Vagina (tissue), 2 donors: ENCODE results near the gene GRIK5. TPM values are rescaled to one million over a fixed set of nuclear protein-coding genes. Genes with fewer than 3 reads are reported as not detected.

ENCODE experiments used
- DNase-seq, 2 donors: peaks; one replicate each; pipeline ENCODE4 v3.0.0-alpha.2; 2017; ENCODE audit errors: extremely low spot score in 2 of 2
- H3K27ac ChIP-seq: fragments of 200-600 bp; sonication (generic); one replicate; pipeline ENCODE4 v1.5.1; 2019
- H3K27me3 ChIP-seq: fragments of 200-600 bp; sonication (generic); one replicate; pipeline ENCODE4 v1.5.1; 2019
- H3K36me3 ChIP-seq, 2 donors: fragments of 200-600 bp; sonication (generic); one replicate each; pipeline ENCODE4 v1.5.1; 2017 to 2019
- H3K4me1 ChIP-seq: fragments of 200-600 bp; sonication (generic); one replicate; pipeline ENCODE4 v1.5.1; 2019
- H3K4me3 ChIP-seq, 2 donors: fragments of 200-600 bp; sonication (generic); 1 replicate in 1 of 2; 2 replicates in 1 of 2; pipeline ENCODE4 v1.5.1; 2016 to 2019
- H3K9me3 ChIP-seq: fragments of 200-600 bp; sonication (generic); one replicate; pipeline ENCODE4 v1.5.1; 2019
- POLR2A ChIP-seq, 2 donors: fragments of 450-650 bp; IDR thresholded peaks; one replicate each; pipeline ENCODE4 v1.6.1; 2017; ENCODE audit warnings: antibody characterized with exemption in 2 of 2, mild to moderate bottlenecking in 2 of 2, moderate library complexity in 2 of 2
- POLR2AphosphoS5 ChIP-seq, 2 donors: sonication (generic); formaldehyde crosslinking; IDR thresholded peaks; one replicate each; pipeline ENCODE4 v1.9.0; 2017; ENCODE audit warnings: antibody characterized with exemption in 2 of 2, mild to moderate bottlenecking in 2 of 2, low read depth in 1 of 2; ENCODE audit not compliant: insufficient read depth in 1 of 2
- intact Hi-C: fragments of 100-400 bp; cut with DNase I; formaldehyde crosslinking; loops from one replicate; pipeline ENCODE4 v1.15.1; 2023
- total RNA-seq: library from RNA; depleted of rRNA; stranded (reverse); fragments of >200 nt; gene quantifications from one replicate; pipeline ENCODE4 v1.2.3, GENCODE V29; 2016
- TF ChIP-seq, protein P1 (sequence below), 3 experiments: fragments of 450-650 bp in 2 of 3; fragments of 200-600 bp in 1 of 3; sonication (generic) in 1 of 3; IDR thresholded peaks; one replicate each; pipeline ENCODE4 v1.5.1; 2017 to 2019; ENCODE audit warnings: antibody characterized with exemption in 3 of 3, mild to moderate bottlenecking in 2 of 3, moderate library complexity in 2 of 3

Gene GRIK5
- total RNA-seq, 1 donor from 2014 or later: 2.5 TPM

- no peaks in the 10 kb centered on the region for H3K9me3 ChIP-seq
- no peak overlapping the region for H3K4me3 ChIP-seq
- TF ChIP-seq POLR2AphosphoS5 (IDR thresholded peaks at IDR 0.05; ENCODE audit: insufficient read depth in 1 of 2, low read depth in 1 of 2): no peak
- TF ChIP-seq, protein P1, sequence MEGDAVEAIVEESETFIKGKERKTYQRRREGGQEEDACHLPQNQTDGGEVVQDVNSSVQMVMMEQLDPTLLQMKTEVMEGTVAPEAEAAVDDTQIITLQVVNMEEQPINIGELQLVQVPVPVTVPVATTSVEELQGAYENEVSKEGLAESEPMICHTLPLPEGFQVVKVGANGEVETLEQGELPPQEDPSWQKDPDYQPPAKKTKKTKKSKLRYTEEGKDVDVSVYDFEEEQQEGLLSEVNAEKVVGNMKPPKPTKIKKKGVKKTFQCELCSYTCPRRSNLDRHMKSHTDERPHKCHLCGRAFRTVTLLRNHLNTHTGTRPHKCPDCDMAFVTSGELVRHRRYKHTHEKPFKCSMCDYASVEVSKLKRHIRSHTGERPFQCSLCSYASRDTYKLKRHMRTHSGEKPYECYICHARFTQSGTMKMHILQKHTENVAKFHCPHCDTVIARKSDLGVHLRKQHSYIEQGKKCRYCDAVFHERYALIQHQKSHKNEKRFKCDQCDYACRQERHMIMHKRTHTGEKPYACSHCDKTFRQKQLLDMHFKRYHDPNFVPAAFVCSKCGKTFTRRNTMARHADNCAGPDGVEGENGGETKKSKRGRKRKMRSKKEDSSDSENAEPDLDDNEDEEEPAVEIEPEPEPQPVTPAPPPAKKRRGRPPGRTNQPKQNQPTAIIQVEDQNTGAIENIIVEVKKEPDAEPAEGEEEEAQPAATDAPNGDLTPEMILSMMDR (IDR thresholded peaks at IDR 0.05): no peak
- no peak for DNase-seq
- no peaks in the 10 kb centered on the region for H3K27me3 ChIP-seq
- H3K36me3 ChIP-seq: no peaks in the 10 kb centered on the region
- intact Hi-C loops: no loop called here
- H3K4me1 ChIP-seq: no peaks in the 10 kb centered on the region
- no peak overlapping the region for H3K27ac ChIP-seq
These were observed 39.2 kb downstream of the GRIK5 start for GRCh38 chr19:42030645-42031440.

DNA sequence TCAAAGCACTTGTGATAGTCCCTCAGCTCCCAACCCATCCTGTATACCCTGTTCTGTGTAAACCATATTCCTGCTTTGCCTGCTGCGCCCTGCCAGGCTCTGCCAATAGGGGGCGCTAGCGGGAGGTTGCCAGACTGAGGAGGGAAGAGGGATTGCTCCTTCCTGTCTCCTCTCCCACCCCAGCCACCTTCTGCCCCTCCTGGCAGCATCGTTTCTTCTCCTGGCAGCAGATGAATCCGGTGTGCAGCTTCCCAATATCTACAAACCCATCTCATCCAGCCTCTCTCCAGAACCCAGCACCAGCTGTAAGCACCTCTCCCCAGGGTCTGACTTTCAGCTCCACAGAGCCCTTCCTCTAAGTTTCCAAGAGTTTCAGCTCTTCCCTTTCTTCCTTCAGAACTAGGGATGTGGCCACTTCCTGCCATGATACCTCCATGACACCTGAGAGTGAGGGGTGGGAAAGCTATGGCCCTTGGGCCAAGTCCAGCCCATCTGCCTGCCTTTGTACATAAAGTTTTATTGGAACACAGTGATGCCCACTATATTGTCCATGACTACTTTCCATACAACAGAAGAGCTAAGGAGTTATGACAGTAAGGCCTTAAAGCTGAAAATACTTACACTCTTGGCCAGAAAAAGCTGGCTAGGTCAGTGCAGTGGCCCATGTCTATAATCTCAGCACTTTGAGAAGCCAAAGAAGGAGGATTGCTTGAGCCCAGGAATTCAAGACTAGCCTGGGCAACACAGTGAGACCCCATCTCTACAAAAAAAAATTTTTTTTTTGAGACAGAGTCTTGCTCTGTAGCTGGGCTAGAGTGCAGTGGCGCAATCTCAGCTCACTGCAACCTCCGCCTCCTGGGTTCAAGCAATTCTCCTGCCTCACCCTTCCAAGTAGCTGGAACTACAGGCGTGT, 41.4 kb downstream of the GRIK5 start:
- Histone ChIP-seq H3K36me3 (no peaks in the 10 kb centered on the region), H3K27ac (no peak overlapping the region), H3K4me3 (no peak overlapping the region), H3K9me3 (no peaks in the 10 kb centered on the region), H3K4me1 (no peaks in the 10 kb centered on the region), H3K27me3 (no peaks in the 10 kb centered on the region)
- intact Hi-C loops: no loop called here
- no peak for DNase-seq
- TF ChIP-seq POLR2AphosphoS5 (IDR thresholded peaks at IDR 0.05; ENCODE audit: insufficient read depth in 1 of 2, low read depth in 1 of 2) (no peak), POLR2A (IDR thresholded peaks at IDR 0.05) (no peak)
- TF ChIP-seq, protein P1 (IDR thresholded peaks at IDR 0.05): no peak

GRCh38 chr19:42024622-42025111, 45.3 kb downstream of the GRIK5 start:
- no peaks in the 10 kb centered on the region for H3K4me1 ChIP-seq
- no peaks in the 10 kb centered on the region for H3K36me3 ChIP-seq
- intact Hi-C loops: no loop called here
- TF ChIP-seq POLR2A (IDR thresholded peaks at IDR 0.05) (no peak), POLR2AphosphoS5 (IDR thresholded peaks at IDR 0.05; ENCODE audit: insufficient read depth in 1 of 2, low read depth in 1 of 2) (no peak)
- TF ChIP-seq, protein P1 (IDR thresholded peaks at IDR 0.05): no peak
- DNase-seq: no peak
- no peaks in the 10 kb centered on the region for H3K27me3 ChIP-seq
- no peak overlapping the region for H3K27ac ChIP-seq
- H3K4me3 ChIP-seq: no peak overlapping the region
- no peaks in the 10 kb centered on the region for H3K9me3 ChIP-seq

GRCh38 chr19:42023943-42024260, 46.1 kb downstream of the GRIK5 start:
- no peaks in the 10 kb centered on the region for H3K36me3 ChIP-seq
- H3K4me3 ChIP-seq: no peak overlapping the region
- TF ChIP-seq POLR2AphosphoS5 (IDR thresholded peaks at IDR 0.05; ENCODE audit: insufficient read depth in 1 of 2, low read depth in 1 of 2): no peak
- TF ChIP-seq, protein P1 (IDR thresholded peaks at IDR 0.05): no peak
- TF ChIP-seq POLR2A (IDR thresholded peaks at IDR 0.05): no peak
- H3K27ac ChIP-seq: no peak overlapping the region
- DNase-seq: no peak
- intact Hi-C loops: no loop called here
- H3K9me3 ChIP-seq: no peaks in the 10 kb centered on the region
- H3K4me1 ChIP-seq: no peaks in the 10 kb centered on the region
- H3K27me3 ChIP-seq: no peaks in the 10 kb centered on the region
